HEK293 (cell line): ENCODE results near the gene MAGI1.

ENCODE experiments used
- KLF1 ChIP-seq: fragments of 450-650 bp; formaldehyde crosslinking; IDR thresholded peaks from 2 replicates; pipeline ENCODE4 v1.5.1; 2016; ENCODE audit warnings: missing biosample characterization, missing genetic modification characterization
- SETDB1 ChIP-seq: IDR thresholded peaks from one replicate; pipeline ENCODE4 v1.6.1; 2017; ENCODE audit warnings: mild to moderate bottlenecking, low read length, moderate library complexity, mixed read lengths; ENCODE audit not compliant: insufficient read length
- ZBTB21 ChIP-seq: fragments of 450-650 bp; formaldehyde crosslinking; IDR thresholded peaks from 2 replicates; pipeline ENCODE4 v1.5.1; 2017; ENCODE audit warnings: missing biosample characterization, missing genetic modification characterization
- ZBTB8A ChIP-seq: fragments of 450-650 bp; formaldehyde crosslinking; IDR thresholded peaks from 2 replicates; pipeline ENCODE4 v1.5.1; 2016; ENCODE audit warnings: missing biosample characterization, missing genetic modification characterization
- ZNF112 ChIP-seq: fragments of 450-650 bp; formaldehyde crosslinking; IDR thresholded peaks from 2 replicates; pipeline ENCODE4 v1.5.0; 2017; ENCODE audit warnings: missing biosample characterization, missing genetic modification characterization
- ZNF211 ChIP-seq: fragments of 450-650 bp; formaldehyde crosslinking; IDR thresholded peaks from 2 replicates; pipeline ENCODE4 v1.5.1; 2016; ENCODE audit warnings: low read depth, missing biosample characterization, missing genetic modification characterization
- ZNF777 ChIP-seq: fragments of 450-650 bp; formaldehyde crosslinking; IDR thresholded peaks from 2 replicates; pipeline ENCODE4 v1.5.1; 2017; ENCODE audit warnings: missing biosample characterization, missing genetic modification characterization, borderline replicate concordance
- ZNF837 ChIP-seq: fragments of 450-650 bp; formaldehyde crosslinking; IDR thresholded peaks from 2 replicates; pipeline ENCODE4 v1.5.1; 2016; ENCODE audit warnings: missing biosample characterization, missing genetic modification characterization
- TF ChIP-seq, protein P1 (sequence below): fragments of 450-650 bp; formaldehyde crosslinking; IDR thresholded peaks from 2 replicates; pipeline ENCODE4 v1.5.1; 2016; ENCODE audit warnings: missing biosample characterization, missing genetic modification characterization
- TF ChIP-seq, protein P2 (sequence below): fragments of 450-650 bp; formaldehyde crosslinking; IDR thresholded peaks from 2 replicates; pipeline ENCODE4 v1.5.1; 2016; ENCODE audit warnings: missing biosample characterization, missing genetic modification characterization
- TF ChIP-seq, protein P3 (sequence below): fragments of 450-650 bp; formaldehyde crosslinking; IDR thresholded peaks from 2 replicates; pipeline ENCODE4 v1.5.1; 2016; ENCODE audit warnings: missing biosample characterization, missing genetic modification characterization, low read depth
- TF ChIP-seq, protein P4 (sequence below): fragments of 450-650 bp; formaldehyde crosslinking; IDR thresholded peaks from 2 replicates; pipeline ENCODE4 v1.5.1; 2016; ENCODE audit warnings: missing biosample characterization, missing genetic modification characterization
- TF ChIP-seq, protein P5 (sequence below): fragments of 450-650 bp; formaldehyde crosslinking; IDR thresholded peaks from 2 replicates; pipeline ENCODE4 v1.5.1; 2016; ENCODE audit warnings: missing biosample characterization, missing genetic modification characterization

DNA sequence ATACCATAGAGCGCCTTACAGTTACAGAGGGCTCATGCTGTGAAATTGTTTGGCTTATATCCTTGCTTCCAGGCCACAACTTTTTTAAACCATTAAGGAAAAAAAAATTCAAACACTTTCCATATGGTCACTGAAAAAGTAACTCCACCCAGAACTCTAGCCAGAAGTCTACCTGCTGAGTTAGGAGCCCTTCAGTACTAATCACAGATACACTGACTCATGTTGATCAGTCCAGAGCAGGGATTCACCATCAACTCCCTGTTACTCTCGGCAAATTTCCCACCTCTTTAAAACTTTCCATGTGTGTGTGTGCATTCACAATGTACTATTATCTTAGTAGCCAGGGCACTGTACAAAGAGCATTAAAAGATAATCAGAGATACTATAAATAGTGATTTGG lies 372.8 kb downstream of the MAGI1 start:
- TF ChIP-seq ZNF777 (tag by site-specific recombination), result no peak
- TF ChIP-seq, protein P1, sequence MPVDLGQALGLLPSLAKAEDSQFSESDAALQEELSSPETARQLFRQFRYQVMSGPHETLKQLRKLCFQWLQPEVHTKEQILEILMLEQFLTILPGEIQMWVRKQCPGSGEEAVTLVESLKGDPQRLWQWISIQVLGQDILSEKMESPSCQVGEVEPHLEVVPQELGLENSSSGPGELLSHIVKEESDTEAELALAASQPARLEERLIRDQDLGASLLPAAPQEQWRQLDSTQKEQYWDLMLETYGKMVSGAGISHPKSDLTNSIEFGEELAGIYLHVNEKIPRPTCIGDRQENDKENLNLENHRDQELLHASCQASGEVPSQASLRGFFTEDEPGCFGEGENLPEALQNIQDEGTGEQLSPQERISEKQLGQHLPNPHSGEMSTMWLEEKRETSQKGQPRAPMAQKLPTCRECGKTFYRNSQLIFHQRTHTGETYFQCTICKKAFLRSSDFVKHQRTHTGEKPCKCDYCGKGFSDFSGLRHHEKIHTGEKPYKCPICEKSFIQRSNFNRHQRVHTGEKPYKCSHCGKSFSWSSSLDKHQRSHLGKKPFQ (tag by site-specific recombination), result no peak
- TF ChIP-seq, protein P2, sequence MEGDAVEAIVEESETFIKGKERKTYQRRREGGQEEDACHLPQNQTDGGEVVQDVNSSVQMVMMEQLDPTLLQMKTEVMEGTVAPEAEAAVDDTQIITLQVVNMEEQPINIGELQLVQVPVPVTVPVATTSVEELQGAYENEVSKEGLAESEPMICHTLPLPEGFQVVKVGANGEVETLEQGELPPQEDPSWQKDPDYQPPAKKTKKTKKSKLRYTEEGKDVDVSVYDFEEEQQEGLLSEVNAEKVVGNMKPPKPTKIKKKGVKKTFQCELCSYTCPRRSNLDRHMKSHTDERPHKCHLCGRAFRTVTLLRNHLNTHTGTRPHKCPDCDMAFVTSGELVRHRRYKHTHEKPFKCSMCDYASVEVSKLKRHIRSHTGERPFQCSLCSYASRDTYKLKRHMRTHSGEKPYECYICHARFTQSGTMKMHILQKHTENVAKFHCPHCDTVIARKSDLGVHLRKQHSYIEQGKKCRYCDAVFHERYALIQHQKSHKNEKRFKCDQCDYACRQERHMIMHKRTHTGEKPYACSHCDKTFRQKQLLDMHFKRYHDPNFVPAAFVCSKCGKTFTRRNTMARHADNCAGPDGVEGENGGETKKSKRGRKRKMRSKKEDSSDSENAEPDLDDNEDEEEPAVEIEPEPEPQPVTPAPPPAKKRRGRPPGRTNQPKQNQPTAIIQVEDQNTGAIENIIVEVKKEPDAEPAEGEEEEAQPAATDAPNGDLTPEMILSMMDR (tag by site-specific recombination), result no peak
- TF ChIP-seq, protein P3, sequence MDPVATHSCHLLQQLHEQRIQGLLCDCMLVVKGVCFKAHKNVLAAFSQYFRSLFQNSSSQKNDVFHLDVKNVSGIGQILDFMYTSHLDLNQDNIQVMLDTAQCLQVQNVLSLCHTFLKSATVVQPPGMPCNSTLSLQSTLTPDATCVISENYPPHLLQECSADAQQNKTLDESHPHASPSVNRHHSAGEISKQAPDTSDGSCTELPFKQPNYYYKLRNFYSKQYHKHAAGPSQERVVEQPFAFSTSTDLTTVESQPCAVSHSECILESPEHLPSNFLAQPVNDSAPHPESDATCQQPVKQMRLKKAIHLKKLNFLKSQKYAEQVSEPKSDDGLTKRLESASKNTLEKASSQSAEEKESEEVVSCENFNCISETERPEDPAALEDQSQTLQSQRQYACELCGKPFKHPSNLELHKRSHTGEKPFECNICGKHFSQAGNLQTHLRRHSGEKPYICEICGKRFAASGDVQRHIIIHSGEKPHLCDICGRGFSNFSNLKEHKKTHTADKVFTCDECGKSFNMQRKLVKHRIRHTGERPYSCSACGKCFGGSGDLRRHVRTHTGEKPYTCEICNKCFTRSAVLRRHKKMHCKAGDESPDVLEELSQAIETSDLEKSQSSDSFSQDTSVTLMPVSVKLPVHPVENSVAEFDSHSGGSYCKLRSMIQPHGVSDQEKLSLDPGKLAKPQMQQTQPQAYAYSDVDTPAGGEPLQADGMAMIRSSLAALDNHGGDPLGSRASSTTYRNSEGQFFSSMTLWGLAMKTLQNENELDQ (tag by site-specific recombination), result no peak
- no peak for TF ChIP-seq ZNF112 (tag by site-specific recombination)
- TF ChIP-seq, protein P4, sequence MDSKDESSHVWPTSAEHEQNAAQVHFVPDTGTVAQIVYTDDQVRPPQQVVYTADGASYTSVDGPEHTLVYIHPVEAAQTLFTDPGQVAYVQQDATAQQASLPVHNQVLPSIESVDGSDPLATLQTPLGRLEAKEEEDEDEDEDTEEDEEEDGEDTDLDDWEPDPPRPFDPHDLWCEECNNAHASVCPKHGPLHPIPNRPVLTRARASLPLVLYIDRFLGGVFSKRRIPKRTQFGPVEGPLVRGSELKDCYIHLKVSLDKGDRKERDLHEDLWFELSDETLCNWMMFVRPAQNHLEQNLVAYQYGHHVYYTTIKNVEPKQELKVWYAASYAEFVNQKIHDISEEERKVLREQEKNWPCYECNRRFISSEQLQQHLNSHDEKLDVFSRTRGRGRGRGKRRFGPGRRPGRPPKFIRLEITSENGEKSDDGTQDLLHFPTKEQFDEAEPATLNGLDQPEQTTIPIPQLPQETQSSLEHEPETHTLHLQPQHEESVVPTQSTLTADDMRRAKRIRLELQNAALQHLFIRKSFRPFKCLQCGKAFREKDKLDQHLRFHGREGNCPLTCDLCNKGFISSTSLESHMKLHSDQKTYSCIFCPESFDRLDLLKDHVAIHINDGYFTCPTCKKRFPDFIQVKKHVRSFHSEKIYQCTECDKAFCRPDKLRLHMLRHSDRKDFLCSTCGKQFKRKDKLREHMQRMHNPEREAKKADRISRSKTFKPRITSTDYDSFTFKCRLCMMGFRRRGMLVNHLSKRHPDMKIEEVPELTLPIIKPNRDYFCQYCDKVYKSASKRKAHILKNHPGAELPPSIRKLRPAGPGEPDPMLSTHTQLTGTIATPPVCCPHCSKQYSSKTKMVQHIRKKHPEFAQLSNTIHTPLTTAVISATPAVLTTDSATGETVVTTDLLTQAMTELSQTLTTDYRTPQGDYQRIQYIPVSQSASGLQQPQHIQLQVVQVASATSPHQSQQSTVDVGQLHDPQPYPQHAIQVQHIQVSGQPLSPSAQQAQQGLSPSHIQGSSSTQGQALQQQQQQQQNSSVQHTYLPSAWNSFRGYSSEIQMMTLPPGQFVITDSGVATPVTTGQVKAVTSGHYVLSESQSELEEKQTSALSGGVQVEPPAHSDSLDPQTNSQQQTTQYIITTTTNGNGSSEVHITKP (tag by site-specific recombination), result no peak
- TF ChIP-seq ZBTB8A (tag by site-specific recombination), result no peak
- TF ChIP-seq SETDB1, result no peak
- TF ChIP-seq, protein P5, sequence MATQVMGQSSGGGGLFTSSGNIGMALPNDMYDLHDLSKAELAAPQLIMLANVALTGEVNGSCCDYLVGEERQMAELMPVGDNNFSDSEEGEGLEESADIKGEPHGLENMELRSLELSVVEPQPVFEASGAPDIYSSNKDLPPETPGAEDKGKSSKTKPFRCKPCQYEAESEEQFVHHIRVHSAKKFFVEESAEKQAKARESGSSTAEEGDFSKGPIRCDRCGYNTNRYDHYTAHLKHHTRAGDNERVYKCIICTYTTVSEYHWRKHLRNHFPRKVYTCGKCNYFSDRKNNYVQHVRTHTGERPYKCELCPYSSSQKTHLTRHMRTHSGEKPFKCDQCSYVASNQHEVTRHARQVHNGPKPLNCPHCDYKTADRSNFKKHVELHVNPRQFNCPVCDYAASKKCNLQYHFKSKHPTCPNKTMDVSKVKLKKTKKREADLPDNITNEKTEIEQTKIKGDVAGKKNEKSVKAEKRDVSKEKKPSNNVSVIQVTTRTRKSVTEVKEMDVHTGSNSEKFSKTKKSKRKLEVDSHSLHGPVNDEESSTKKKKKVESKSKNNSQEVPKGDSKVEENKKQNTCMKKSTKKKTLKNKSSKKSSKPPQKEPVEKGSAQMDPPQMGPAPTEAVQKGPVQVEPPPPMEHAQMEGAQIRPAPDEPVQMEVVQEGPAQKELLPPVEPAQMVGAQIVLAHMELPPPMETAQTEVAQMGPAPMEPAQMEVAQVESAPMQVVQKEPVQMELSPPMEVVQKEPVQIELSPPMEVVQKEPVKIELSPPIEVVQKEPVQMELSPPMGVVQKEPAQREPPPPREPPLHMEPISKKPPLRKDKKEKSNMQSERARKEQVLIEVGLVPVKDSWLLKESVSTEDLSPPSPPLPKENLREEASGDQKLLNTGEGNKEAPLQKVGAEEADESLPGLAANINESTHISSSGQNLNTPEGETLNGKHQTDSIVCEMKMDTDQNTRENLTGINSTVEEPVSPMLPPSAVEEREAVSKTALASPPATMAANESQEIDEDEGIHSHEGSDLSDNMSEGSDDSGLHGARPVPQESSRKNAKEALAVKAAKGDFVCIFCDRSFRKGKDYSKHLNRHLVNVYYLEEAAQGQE (tag by site-specific recombination), result no peak
- no peak for TF ChIP-seq ZBTB21 (tag by site-specific recombination)
- no peak for TF ChIP-seq KLF1 (tag by site-specific recombination)
- TF ChIP-seq ZNF211 (tag by site-specific recombination), result no peak
- TF ChIP-seq ZNF837, result no peak
